Psoas muscle (tissue), 8 donors: ENCODE data around the gene MRPL54. TPM values are rescaled to one million over a fixed set of nuclear protein-coding genes. Genes with fewer than 3 reads are reported as not detected.

Source experiments
- ATAC-seq, 4 donors: fragments of 200-7000 bp; cut with Tn5 transposase; one replicate each; pipeline ENCODE4 v1.9.1; 2020; ENCODE audit warnings: moderate library complexity in 3 of 4, mild to moderate bottlenecking in 2 of 4
- DNase-seq, 2 donors: peaks; one replicate each; pipeline ENCODE4 v3.0.0-alpha.2; 2020
- H3K27ac ChIP-seq: fragments of 200-600 bp; one replicate; pipeline ENCODE4 v1.8.0; 2022
- H3K27me3 ChIP-seq, 3 donors: fragments of 200-600 bp in 1 of 3; one replicate each; pipeline versions ENCODE4 v1.6.1 to v1.8.0; 2013 to 2022; ENCODE audit warnings: low read length in 2 of 3, mild to moderate bottlenecking in 2 of 3, moderate library complexity in 1 of 3; ENCODE audit not compliant: insufficient read depth in 3 of 3
- H3K36me3 ChIP-seq, 2 donors: fragments of 200-600 bp in 1 of 2; one replicate each; pipeline versions ENCODE4 v1.6.1 to v1.8.0; 2013 to 2022; ENCODE audit warnings: low read depth in 1 of 2, mild to moderate bottlenecking in 1 of 2, moderate library complexity in 1 of 2; ENCODE audit not compliant: insufficient read depth in 1 of 2
- H3K4me1 ChIP-seq: fragments of 200-600 bp; one replicate; pipeline ENCODE4 v1.8.0; 2022
- H3K4me3 ChIP-seq: fragments of 200-600 bp; one replicate; pipeline ENCODE4 v1.8.0; 2022; ENCODE audit warnings: mild to moderate bottlenecking
- H3K9me3 ChIP-seq: fragments of 200-600 bp; one replicate; pipeline ENCODE4 v1.8.0; 2022
- CTCF ChIP-seq: fragments of 200-600 bp; IDR thresholded peaks from one replicate; pipeline ENCODE4 v1.8.0; 2022; ENCODE audit warnings: antibody characterized with exemption
- WGBS, 3 donors: extraction: QIAGEN DNeasy Blood & Tissue Kit; methylation state at CpG; one replicate each; pipeline versions ENCODE4 v1.1.6 to v1.1.7; 2013; 5-methylcytosine and 5-hydroxymethylcytosine counted together
- intact Hi-C, 2 donors: fragments of 100-400 bp; cut with DNase I; formaldehyde crosslinking; loops; one replicate each; pipeline versions ENCODE4 v1.11.0 to v1.14.2; 2022
- polyA plus RNA-seq, 3 donors: library from polyadenylated mRNA; stranded (reverse); fragments of 200-250 nt; gene quantifications; one replicate each; pipeline ENCODE4 v1.2.3, GENCODE V29; 2013
- total RNA-seq, 4 donors: library from RNA; stranded (reverse); fragmentation: NEBNext Ultra II Directional in 2 of 4; extraction: Animal tissue kit (Norgen Biotek cat#: 25700) in 2 of 4; gene quantifications; one replicate each; pipeline versions ENCODE4 v1.2.1 to v1.2.4, GENCODE V29; 2021 to 2023
- donor health status: healthy with polysubstance abuse.
- donor health status: DM: no; HTN: no; CAD: no; lungs with moderate emphysema.
- donor health status: Bipolar disorder and iron deficiency.
- donor health status: healthy.
- donor health status: DM: yes; HTN: yes; CAD: no.
- donor health status: DM: no; HTN: no; CAD: no.
- donor health status: DM: no; HTN: no; CAD: no.
- donor health status: DM: yes; HTN: yes; CAD: no.

MRPL54 gene
- total and polyA plus RNA-seq, 7 donors: 35.2 to 81.3 (median 51.6) TPM

- no peak for TF ChIP-seq CTCF
- WGBS, 3 donors: 73 to 77% (median 74%) methylated on average over 20 of the region's 20 CpGs
- H3K4me3 ChIP-seq: no peak overlapping the region
- H3K36me3 ChIP-seq: no peaks in the 10 kb centered on the region
- H3K27ac ChIP-seq: no peak overlapping the region
- no peaks in the 10 kb centered on the region for H3K9me3 ChIP-seq
- intact Hi-C loops: no loop called here
- ATAC-seq (no peak), DNase-seq (no peak)
- peaks cover 0 to 8% (median 0%) of the 10 kb centered on the region in 3 donors for H3K27me3 ChIP-seq
- H3K4me1 ChIP-seq: no peaks in the 10 kb centered on the region
Observed at GRCh38 chr19:3733549-3734309, 28.8 kb upstream of the MRPL54 start.

- no peak for TF ChIP-seq CTCF
- WGBS, 3 donors: 83 to 94% (median 83%) methylated on average over 11 to 14 of the region's 14 CpGs
- DNase-seq (no peak), ATAC-seq (no peak)
- H3K4me3 ChIP-seq: no peak overlapping the region
- no peaks in the 10 kb centered on the region for H3K4me1 ChIP-seq
- peaks cover 0 to 8% (median 0%) of the 10 kb centered on the region in 3 donors for H3K27me3 ChIP-seq
- H3K36me3 ChIP-seq: no peaks in the 10 kb centered on the region
- intact Hi-C loops: no loop called here
- no peak overlapping the region for H3K27ac ChIP-seq
- no peaks in the 10 kb centered on the region for H3K9me3 ChIP-seq
Observed at GRCh38 chr19:3734310-3734600, 28.2 kb upstream of the MRPL54 start.

GRCh38 chr19:3736106-3736724 is 26.3 kb upstream of the MRPL54 start:
- no peak for TF ChIP-seq CTCF
- Histone ChIP-seq H3K27me3 (peaks cover 0 to 8% (median 0%) of the 10 kb centered on the region in 3 donors), H3K9me3 (no peaks in the 10 kb centered on the region), H3K27ac (no peak overlapping the region), H3K4me3 (no peak overlapping the region), H3K36me3 (no peaks in the 10 kb centered on the region), H3K4me1 (no peaks in the 10 kb centered on the region)
- DNase-seq (no peak), ATAC-seq (no peak)
- intact Hi-C loops: no loop called here
- 75 to 76% (median 75%) methylated on average over 21 of the region's 21 CpGs for WGBS, 3 donors

- peaks cover 0 to 8% (median 0%) of the 10 kb centered on the region in 3 donors for H3K27me3 ChIP-seq
- no peak overlapping the region for H3K27ac ChIP-seq
- WGBS, 3 donors: 70 to 73% (median 73%) methylated on average over 10 of the region's 10 CpGs
- no peak overlapping the region for H3K4me3 ChIP-seq
- H3K9me3 ChIP-seq: no peaks in the 10 kb centered on the region
- H3K36me3 ChIP-seq: no peaks in the 10 kb centered on the region
- TF ChIP-seq CTCF: no peak
- H3K4me1 ChIP-seq: no peaks in the 10 kb centered on the region
- ATAC-seq (no peak), DNase-seq (no peak)
- intact Hi-C loops: no loop called here
Observed at GRCh38 chr19:3737487-3738205, 24.8 kb upstream of the MRPL54 start.
